Stimulated activated CD8-positive, alpha-beta memory T cell treated with anti-CD3 and anti-CD28 coated beads, Interleukin-2, amount 100 ng/mL, for 48 hours (primary cell): Measurements from ENCODE around the gene GDPD5.

ENCODE experiments used
- DNase-seq, 2 donors: peaks; one replicate each; pipeline ENCODE4 v3.0.0-alpha.2; 2020; ENCODE audit warnings: low read depth in 2 of 2

Gene GDPD5

GRCh38 chr11:75536786-75537641, 11.3 kb upstream of the GDPD5 start:
- peak; percentile 34 to 49 for DNase-seq

DNA sequence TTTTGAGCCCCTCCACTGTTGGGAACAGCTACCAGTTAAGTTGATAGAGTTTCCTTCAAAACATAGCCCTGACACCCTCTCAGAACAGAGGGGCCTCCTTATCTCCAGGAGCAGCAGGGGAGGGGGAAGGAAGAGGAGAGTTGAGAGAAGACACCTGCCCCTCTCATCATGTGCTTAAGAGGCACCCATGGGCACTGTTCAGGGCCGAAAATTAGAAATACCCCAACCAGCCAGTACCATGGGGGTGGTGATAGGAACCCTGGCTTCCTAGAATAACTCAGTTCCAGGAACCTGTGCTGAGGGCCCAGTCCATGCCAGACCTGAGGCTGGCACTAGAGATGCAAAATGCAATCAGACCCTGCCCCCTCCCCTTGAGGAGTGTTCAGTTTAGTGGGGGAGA, 9.3 kb upstream of the GDPD5 start:
- DNase-seq = no peak

DNA sequence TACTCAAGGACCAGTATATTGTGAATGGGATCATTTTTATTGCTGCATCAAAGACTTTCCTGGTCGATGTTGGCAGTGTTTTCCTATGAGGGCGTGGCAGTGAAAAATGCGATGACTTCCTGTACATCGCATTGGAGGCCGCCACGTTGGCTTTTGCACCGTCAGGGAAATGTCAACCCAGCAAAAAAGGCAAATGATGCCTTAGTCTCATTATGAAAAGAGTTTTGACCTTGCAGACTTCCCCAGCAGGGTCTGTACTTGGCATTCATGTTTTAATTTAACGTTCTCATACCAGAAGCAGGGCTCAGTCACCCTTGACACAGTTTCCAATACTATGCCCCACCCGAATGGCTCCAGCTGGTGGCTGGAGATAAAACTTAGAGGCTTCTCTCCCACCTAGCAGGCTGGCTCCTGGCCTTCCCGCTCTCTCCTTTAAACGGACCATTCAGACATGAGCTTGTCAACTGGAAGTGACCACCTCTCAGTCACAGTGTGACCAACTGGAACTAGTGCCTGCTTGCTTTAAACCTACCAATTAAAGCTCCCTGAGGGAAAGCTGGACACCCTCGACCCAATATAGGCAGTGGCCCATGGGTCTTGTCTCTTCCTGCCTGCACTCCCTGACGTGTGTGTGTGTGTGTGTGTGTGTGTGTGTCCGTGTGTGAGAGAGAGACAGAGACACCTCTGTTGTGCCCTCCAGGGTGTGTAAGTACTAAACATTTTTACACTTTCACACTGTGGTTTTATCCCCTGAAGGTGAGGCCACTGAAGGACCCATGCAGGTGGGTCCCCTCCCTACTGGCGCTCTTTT, 8.7 kb upstream of the GDPD5 start:
- no peak for DNase-seq

DNA sequence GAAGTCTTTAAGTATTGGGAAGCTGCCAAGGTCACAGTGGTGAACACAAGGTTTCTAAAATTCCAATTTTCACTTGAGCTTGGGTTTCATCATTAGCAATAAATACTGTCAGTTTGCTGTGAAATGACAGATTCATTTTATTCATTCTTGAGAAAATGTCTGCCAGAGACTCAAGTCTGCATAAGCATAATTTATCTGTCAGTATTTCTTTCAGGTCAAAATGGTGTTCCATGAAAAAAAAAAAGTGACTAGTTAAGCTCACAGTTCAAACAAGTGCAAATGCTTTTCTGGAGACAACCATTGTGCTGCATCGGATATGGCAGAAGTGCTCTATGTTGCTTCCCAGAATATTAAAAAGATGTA, 8.1 kb upstream of the GDPD5 start:
- no peak for DNase-seq

DNA sequence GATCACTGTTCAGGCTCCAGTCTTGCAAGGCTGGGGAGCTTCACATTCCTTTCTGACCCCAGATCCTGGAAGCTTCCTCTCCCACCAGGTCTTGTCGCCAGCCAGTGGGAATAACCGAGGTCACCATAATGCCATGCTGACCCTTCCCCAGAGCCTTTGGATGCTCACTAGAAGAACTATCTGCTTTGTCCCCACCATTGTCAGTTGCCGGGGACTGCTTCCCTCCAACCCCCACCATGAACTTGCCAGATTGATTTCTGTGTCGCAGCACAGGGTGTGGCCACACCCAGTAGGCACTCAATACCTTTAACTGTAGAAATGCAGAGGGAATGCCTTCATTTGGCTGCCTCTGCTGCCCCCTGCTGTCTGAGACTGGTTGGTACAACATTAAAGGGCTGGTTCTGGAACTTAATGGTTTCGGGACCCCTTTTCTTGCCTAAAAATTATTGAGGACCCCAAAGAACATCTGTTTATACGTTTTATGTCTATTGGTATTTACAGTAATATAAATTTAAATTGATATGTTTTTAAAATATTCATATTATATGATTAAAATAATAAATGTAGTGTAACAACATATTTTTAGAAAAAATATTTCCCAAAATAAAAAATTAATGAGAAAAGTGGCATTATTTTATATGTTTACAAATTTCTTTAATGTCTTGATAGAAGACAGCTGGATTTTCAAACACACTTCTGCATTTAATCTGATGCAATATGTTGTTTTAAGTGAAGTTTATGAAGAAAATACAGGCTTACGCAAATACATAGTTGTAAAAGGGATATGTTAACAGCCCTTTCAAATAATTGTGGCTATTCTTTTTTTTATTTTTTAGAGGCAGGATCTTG, 6.7 kb upstream of the GDPD5 start:
- peak; percentile 62 to 71 for DNase-seq

GRCh38 chr11:75531325-75531724, 5.6 kb upstream of the GDPD5 start:
- DNase-seq = no peak

DNA sequence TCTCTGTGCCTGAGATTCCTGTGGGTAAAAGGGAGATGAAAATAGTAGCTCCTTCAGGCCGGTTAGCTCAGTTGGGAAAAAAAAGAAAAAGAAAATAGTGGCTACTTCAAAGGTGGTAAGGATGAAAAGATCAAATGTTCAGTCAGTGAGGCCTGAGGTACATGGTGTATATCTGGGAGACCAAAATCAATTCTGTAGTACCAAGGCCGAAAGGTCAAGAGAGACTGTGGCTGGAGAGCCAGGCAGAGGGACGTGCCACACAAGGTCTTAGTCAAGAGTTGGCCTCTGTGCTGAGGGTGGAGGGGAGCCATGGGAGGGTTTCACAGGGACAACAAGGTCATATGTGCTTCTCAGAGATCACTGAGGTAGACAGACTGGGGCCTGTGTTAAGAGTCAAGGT, 4.8 kb upstream of the GDPD5 start:
- DNase-seq = no peak

DNA sequence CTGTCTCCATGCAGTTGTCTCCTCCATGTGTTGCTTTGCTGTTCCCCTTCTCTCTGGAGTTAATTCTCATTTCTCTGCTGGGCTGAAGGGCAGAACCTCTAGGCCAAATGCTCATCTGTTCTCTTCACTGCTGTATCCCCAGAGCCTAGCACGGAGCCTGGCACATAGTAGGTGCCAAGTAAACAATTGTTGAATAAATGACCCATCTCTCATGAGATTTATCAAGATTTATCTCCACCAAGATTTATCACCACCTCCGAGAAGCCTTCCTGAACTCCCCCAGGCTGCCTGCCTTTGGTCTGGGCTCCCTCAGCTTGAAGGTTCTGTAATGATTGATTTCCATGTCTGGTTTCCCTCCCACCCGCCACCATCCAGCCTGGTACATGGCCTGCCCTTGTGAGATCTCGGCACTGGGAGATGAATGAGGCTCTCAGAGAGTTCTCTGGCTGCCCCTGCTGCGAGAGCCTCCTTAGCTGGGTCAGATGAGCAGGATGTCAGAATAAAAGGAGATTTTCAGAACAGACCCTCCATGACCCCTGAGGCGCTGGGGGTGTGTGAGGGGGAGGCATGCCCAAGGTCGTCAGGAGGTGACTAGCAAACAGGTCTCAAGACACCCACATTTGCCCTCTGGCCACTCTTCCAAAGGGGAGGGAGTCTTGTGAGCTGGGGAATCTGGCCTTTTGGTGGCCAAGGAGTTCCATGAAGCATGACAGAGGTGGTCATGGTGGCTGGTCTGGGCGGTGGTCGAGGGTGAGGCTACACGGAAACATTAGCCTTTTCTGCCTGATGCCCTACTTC, 2.4 kb upstream of the GDPD5 start:
- DNase-seq = no peak

- DNase-seq = no peak
These were observed 1.4 kb upstream of the GDPD5 start for GRCh38 chr11:75527130-75527529.

DNA sequence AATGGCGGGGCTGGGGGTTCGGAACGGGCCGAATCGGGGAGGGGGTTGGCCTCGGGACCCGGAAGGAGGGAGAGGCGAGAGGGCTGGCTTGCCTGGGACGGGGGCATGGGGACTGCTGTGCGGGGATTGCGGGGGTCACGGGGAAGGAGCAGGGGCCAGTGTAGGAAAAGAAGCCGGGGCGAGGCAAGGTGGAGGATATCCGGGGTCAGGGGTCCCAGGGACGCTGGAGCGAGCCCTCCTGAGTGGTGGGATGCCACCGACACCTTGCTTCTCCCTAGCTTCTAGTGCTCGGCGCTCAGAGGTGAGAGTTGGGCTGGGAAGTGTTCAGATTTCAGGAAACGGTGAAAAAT, 426 bp upstream of the GDPD5 start:
- no peak for DNase-seq

GRCh38 chr11:75524665-75525432, 892 bp downstream of the GDPD5 start:
- DNase-seq = no peak

GRCh38 chr11:75523811-75524664, 1.7 kb downstream of the GDPD5 start:
- no peak for DNase-seq

DNA sequence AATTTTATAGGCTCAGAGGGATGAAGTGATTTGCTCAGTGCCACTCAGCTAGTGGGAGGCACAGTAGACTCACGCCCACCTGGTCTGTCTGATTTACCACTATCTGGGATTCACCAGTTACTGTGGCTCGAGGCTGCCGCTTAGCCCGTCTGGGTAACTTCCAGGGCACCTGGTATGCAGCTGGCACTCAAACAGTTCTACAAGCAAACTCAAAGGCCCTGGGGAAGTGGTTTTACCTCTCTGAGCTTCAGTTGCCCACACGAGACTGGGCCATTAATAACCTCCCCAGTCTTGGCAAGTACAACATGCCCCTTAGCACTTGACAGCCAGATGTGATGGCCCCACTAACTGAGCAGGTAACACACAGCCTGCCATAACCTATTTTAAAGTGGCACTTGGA, 2.6 kb downstream of the GDPD5 start:
- DNase-seq = no peak

DNA sequence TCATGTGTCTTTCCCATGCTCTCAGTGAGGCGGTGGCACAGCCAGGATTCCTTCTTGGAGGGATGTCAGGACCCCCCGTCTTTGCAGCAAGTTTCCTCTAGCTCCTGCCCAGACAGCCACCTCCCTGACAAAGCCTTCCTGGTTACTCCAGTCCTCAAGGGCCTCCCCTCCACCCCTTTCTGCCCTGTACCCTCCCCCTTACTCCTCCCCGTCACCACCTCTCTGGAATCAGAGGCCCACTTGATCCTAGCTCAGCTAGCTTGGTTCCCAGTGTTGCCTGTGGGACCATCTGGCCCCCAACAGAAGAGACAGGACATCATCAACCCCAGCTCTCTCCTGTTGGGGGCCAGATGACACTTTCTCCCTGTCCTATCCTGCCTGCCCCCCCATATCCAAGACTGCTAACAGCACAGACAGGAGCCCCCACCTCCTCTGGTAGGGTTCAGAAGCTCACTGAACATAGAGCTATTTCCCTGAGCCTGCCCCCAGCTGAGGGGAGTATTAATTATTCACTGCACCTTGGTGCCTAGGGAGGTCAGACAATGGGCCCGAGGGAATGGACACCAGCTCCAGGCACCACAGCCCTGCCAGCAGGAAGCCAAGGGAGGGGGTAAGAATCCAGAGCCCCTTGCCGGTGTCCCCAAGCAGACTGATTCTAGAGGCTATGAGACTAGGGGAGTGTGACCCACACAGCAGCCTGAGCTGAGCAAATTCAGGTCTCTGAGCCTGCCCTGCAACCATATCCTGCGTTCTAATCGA, 3.3 kb downstream of the GDPD5 start:
- DNase-seq = no peak

DNA sequence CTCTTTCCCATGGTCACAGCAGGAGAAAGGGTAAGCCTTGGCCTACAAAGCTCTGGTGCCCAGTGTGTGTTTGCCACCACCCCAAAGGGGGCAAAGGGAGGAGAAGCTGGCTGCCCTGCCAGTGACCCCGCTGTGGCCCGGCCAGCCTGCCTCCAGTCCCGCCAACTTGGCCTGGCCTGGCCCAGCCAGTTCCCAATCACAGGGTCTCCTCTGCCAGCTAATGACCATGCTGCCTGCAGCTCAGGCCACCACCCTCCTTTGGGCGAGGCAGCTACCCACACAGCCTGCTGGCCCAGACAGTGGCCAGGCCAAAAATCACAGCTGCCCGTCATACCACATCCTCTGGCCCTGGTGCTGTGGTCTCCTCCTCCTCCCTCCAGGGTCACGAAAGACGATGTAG, 5.1 kb downstream of the GDPD5 start:
- DNase-seq = no peak

DNA sequence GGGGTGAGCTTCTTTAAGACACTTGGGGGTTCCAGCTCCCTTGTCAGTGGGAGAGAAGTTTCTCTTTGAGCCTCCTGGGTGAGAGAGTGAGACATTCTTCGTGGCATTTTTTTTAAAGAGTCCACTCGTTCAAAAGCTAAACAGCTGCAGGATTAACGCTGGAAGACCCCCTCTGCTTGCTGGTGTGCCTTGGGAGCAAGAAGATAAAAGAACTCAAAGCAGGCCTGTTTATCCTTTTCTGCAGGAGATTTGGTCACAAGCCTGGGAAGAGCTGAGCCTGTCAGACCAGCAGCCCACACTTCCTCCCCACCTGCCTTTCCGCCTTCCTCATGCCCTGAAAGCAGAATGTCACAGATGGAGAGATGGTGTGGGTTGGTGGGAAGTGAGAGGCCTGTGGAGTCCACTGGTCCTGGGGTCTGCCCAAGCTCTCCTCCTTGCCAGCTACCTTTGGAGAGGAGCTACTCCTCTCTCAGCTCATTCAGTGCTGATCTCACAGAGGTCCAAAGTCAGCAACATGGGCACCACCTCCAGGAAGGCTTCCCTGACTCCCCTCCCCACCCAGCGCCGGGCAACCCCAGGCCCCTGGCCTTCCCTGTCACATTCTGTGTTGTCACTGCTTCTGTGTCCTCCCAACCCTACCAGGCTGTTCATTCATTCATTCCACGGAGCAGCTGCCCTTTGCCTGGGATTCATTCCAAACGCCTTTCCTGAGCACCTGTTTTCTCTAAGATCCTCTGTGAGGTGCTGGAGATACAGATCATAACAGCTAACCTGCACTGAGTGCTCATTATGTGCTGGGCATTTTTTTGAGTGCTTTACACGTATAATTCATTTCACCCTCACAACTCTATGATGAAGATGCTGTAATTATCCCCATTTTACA, 6.7 kb downstream of the GDPD5 start:
- no peak for DNase-seq

DNA sequence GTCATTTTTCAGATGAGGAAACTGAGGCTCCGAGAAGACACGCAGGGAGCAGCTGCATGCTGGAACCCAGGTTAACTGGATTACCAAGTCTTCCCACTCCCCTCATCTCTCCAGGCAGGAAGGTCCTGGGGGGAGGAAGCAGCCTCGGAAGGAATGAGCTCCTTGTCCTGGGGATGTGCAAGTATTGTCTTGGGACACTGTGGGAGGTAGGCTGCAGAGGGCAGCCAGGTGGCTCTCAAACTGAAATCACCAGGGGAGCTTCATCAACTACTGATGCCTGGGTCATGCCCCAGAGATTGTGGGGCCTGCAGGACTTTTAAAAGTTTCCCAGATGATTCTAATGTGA, 7.6 kb downstream of the GDPD5 start:
- DNase-seq = no peak

- no peak for DNase-seq
These were observed 8.9 kb downstream of the GDPD5 start for GRCh38 chr11:75516886-75517285.
